Measurements from ENCODE around the gene ARHGEF19.

ARHGEF19 gene

DNA sequence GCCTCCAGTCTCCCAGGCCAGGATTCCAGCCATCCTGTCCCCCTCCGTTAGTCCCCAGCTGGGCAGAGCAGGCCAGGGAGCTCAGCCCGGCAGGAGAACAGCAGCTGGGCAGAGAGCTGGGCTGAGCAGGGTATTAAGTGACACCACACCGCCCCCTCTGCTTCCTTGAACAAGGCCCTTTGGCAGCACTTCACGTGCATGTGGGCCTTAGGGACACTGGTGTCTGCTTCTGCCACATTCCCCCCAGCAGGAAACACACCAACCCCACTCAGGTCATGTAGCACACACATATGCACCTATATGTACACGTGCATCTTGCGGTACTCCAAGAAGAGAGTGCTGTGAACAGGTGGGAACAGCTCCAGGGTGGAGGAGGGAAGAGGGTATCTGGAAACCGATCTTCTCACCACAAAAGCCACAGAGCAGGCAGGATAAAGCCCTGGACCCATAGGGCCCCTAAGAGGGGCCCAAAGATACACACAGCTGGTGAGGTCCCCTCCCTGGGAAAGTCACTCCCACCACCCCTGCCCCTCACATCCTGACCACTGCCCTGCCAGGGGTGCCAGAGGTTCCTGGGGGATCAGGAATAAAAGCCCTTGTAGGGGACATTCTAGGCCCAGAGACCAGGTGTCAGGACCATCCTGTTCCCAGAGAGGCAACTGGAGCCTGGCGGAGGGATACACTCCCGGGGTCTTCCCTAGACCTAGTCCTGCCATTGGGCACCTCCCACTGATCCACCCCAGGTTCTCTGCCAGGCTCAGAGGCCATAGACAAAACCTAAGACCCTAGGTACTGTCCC lies 61.1 kb downstream of the ARHGEF19 start:
- DNase-seq (ENCODE audit: low read depth in 4 of 4, low spot score in 1 of 4), result no peak

DNA sequence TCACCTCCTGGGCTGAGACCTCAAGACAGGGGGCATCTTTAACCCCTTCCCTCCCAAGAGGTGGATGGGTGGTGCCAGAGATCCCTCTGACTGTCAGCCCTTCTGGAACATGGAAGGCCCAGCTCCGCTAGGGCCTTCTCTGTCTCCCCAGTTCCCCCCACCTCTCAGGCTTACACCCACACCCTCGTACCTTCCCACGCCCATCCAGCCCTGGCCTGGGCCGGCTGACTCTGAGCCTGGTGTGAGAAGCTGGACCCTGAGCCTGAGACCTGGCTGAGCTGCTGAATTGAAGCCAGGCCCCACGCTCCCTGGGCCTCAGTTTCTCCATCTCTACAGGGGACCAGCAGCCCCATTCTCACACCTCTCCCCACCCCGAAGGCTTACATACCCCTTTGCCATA lies 61.9 kb downstream of the ARHGEF19 start:
- DNase-seq (ENCODE audit: low read depth in 4 of 4, low spot score in 1 of 4), result no peak

DNA sequence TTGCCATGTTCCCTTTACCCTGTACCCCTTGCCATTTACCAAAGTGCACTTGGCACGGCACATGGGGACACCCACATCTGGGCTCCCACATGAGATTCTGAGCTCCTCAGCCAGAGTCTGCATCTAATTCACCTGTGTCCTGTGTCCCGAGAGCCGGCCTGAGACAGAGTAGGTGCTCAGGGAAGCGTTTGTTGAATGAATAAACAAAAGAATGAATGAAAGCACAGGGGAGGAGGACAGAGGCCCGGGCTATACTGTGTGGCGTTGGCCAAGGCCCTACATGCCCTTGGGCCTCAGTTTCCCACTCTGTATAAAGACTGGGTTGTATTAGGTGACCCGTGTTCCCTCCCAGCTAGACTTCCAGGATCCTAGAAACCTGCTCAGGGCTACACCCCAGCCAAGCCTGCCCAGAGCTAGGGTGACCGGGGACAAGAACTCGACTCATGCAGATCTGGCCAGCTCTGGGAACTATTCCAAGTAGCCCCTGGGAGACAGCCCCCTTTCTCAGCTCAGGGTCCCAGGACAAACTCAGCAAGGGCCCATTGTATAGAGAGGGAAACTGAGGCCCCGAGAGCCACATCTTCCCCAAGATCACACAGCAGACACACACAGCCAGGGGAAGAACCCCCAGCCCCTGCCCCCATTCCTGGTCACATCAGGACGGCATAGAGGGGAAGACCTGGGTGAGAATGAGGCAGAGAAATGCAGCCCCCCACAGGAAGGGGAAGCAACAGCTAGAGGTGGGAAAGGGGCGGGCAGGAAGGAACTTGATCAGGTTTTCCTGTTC lies 62.6 kb downstream of the ARHGEF19 start:
- no peak for DNase-seq (ENCODE audit: low read depth in 4 of 4, low spot score in 1 of 4)

DNA sequence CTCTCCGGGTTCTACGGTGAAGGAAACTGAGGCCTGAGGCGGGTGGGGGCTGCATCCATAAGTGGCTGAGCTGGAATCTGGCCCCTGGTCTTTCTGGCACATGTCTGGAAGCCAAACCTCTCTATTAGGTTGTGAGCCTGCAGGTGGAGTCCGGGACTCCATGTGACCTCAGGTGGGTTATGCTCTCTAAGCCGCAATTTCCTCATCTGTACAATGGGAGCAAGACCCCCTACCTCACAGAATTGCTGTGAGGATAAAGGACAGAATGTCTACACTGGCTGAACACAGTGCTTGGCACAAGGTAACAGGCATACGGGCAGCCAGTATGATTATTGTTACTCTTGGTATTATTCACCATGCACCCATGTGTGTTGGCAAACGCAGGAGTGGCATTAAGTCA lies 63.3 kb downstream of the ARHGEF19 start:
- DNase-seq (ENCODE audit: low read depth in 4 of 4, low spot score in 1 of 4), result no peak

DNA sequence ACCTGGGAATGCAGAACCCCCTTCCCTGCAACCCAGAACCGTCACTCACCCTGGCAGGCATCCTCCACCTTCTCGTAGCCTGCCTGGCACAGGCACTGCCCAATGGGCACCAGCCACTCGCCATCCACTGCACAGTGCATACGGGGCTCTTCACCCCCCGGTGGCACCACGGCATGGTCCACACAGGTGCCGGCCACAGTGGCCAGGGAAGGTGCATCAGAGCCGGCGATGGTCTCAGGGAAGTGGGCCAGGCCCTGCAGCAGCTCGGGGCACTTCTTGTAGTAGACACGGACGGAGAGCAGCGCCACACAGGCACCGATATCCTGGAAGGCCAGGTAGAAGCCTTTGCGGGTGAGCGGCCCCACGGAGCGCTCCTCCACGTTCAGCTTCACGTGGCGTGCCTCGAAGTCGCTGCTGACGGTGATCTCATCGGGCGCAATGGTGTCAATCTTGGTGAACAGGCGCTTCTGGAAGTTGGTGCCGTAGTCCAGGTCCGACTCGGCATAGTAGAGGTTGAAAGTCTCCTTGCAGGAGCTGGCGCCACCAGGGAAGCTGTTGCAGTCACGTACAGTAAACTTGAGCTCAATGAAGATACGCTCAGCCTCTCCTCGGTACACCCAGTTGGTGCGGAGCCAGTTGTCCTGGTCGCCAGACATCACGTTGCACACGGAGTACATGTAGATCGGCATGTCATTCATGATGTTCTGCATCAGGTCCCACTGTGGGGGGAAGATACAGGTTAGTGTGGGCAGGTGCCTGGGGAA lies 63.9 kb downstream of the ARHGEF19 start:
- no peak for DNase-seq (ENCODE audit: low read depth in 4 of 4, low spot score in 1 of 4)

Measured in stimulated activated CD4-positive, alpha-beta T cell treated with anti-CD3 and anti-CD28 coated beads, Interleukin-1b, Interleukin-23, amount 100 ng/mL, for 24 hours (primary cell).